ENCODE results near the gene RAET1E. TPM values are rescaled to one million over a fixed set of nuclear protein-coding genes. Genes with fewer than 3 reads are reported as not detected.
A peak's percentile ranks its signal among the peaks of the same experiment; 100 is the strongest.
"Not testable (repeated sequence)": the region's sequence is repeated elsewhere in the genome, so short reads cannot be mapped to it uniquely, and the experiment has no call there.

The RAET1E gene
- total RNA-seq, 1 donor, result 0.63 TPM

DNA sequence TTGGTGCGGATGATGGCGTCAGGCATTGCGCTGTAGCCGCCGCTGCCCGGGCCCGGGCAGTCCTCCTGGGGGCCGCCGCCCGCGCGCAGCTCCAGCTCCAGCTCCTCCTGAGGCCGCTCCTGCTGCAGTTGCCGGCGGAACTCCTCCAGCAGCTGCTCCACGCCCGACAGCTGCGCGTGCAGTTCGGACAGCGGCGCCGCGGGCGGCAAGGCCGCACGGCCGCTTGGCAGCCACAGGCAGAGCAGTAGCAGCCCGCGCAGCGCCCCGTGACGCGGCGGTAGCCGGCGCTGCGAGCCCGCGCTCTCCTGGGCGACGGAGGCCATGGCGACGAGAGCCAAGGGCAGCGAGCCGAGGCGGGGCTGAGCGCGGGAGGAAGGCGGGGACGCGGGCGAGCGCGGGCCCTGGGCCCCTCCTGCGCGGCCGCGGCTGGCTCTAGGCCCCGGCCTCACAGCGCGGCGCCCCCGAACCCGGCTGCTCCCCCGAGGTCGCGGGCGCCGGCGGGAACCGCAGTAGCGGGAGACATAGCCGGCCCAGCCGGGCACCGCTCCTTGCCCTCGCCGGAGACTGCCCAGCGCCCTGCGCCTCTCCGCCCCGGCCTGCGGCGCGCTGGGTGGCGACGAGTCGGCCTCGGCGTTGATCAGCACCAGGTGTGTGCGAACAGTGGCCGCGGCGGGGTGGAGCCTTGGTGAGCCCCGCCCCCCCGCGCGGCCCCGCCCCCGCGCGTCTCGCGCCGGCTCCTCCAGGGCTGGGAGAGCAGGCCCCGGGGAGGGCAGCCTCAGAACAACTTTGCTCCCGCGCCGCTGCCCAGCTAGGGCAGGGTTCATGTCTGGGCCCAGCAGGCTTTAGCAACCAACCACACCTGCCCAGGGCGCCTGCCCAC, 34.0 kb downstream of the RAET1E start, which contains the start of gene LRP11:
LRP11 (minus strand) TSS at position 662 of the 880 bp plus-strand sequence; CDS start at position 323, 339 bp downstream.
- DNase-seq (ENCODE audit: low read depth), result peak; percentile 66
- TF ChIP-seq, protein P1, sequence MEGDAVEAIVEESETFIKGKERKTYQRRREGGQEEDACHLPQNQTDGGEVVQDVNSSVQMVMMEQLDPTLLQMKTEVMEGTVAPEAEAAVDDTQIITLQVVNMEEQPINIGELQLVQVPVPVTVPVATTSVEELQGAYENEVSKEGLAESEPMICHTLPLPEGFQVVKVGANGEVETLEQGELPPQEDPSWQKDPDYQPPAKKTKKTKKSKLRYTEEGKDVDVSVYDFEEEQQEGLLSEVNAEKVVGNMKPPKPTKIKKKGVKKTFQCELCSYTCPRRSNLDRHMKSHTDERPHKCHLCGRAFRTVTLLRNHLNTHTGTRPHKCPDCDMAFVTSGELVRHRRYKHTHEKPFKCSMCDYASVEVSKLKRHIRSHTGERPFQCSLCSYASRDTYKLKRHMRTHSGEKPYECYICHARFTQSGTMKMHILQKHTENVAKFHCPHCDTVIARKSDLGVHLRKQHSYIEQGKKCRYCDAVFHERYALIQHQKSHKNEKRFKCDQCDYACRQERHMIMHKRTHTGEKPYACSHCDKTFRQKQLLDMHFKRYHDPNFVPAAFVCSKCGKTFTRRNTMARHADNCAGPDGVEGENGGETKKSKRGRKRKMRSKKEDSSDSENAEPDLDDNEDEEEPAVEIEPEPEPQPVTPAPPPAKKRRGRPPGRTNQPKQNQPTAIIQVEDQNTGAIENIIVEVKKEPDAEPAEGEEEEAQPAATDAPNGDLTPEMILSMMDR (IDR thresholded peaks at IDR 0.05; ENCODE audit: insufficient read depth, low read length), result no peak

DNA sequence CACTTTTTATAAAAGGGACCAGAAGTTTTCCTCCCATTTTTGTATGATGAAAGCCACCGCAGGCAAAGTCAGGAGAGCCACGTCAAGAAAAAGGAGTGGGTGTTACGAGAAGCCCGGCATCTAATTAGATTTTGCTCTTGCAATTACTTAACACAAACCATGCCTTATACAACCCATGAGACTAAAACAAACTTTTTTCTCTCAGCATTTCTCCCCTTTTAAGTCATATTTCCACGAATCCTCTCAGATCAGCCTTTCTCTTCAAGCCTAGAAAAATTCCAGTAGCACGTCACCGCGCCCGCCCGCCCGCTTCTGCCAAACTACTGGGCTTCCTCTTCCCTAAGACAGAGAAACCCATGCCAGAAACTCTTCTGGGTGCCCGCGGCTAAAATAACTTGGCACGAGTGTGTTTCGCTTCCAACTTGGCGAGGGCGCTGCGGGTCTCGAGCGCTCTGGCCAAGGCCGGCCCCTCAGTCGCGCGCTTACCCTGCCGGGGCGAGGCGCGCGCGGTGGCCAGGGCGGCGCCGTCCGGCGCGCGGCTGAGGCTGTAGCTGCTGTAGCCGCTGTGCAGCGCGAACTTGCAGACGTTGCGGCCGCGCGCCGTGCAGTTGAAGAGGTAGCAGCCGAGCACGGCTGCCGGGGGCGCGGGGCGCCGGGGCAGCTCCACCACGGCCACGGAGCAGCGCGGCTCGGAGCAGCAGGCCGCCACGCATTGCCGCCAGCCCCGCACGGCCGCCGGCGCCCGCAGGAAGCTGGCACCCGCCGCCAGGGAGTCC, 34.8 kb downstream of the RAET1E start:
- DNase-seq (ENCODE audit: low read depth), result peak; percentile 73
- TF ChIP-seq, protein P1 (IDR thresholded peaks at IDR 0.05; ENCODE audit: insufficient read depth, low read length), result no peak
- peak overlapping the region; percentile 73 for H3K4me3 ChIP-seq (ENCODE audit: low read depth, low read length)

More for the DNA sequence above, 34.0 kb downstream of the RAET1E start, which contains the start of gene LRP11:
- peak within 1 kb of the TSS; percentile 73 for H3K4me3 ChIP-seq (ENCODE audit: low read depth, low read length)

DNA sequence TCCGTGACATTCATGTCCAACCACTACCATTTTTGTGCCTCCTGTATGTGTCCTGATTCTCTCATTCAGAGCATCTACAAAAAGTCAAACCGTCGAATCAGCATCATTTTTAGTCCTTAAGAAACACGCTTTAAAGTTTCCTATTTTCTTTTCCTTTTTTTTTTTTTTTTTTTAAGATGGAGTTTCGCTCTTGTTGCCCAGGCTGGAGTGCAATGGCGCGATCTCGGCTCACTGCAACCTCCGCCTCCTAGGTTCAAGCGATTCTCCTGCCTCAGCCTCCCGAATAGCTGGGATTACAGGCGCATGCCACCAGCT, 35.5 kb downstream of the RAET1E start:
- not testable (repeated sequence) for DNase-seq (ENCODE audit: low read depth)

DNA sequence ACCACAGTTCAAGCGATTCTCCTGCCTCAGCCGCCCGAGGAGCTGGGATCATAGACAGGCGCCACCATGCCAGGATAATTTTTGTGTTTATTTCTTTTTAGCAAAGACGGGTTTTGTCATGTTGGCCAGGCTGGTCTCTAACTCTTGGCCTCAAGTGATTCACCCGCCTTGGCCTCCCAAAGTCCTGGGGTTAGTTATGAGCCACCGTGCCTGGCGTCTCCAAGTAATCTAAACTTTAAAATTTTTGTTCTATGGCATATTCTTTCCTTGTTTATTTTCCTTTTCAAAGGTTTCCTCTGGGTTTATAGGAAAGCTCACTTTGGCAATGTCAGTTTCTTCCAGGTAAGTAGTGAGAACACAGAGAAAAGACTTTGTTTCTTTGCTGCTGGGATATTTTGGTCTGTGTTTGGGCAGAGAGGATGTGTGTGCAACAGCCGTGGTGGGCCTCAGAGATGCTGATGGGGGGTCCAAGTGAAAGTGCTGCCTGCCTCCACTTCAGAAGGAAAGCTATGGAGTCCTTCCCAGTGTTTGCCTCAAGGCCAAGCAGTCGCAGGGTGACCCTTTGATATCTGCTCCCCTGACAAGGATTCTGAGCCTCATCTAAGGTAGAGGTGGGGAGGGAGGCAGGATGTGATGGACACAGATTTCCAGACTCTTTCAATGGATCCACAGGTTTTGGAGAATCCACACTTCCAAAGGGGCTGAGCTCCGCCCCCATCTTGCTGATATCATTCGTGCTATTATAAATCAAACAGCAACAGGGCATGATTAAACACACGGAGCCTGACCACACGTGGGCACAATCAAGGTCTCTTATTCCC, 36.1 kb downstream of the RAET1E start:
- H3K4me3 ChIP-seq (ENCODE audit: low read depth, low read length), result peak overlapping the region; percentile 35

More for the DNA sequence above, 35.5 kb downstream of the RAET1E start:
- peak overlapping the region; percentile 73 for H3K4me3 ChIP-seq (ENCODE audit: low read depth, low read length)

DNA sequence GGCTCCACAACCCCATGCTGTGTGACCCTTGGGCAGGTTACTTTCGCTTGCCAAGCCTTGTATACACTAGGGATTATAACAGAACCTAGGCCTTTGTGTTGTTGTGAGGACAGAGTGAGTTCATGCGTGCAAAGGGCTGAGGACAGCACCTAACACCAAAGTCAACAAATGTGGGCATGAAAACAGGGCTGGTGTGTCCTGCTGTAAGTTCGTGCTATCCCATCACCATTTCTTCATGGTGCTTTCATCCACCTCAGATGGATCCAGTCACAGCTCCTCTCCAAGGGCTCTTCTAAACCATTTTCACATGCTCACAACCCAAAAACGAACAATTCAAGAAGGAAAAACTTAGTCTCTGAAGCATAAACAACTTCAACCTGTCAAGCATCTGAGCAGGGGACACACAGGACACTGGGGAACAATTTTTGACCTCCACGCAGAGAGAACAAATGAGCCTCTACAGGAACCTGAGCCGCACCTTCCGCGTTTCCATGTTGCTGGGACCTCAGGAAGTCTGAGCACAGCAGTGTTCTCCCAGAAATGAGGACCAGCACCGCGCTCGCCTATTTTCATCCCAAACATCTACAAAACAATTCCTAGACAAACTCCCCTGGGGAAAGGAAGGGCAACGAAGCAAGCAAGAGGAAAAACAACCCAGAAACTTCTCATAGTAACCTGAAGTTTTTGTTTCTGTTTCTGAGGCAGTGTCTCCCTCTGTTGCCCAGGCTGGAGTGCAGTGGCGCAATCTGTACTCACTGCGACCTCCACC, 36.9 kb downstream of the RAET1E start:
- H3K4me3 ChIP-seq (ENCODE audit: low read depth, low read length), result no peak overlapping the region

More for the DNA sequence above, 36.1 kb downstream of the RAET1E start:
- no peak for DNase-seq (ENCODE audit: low read depth)
- TF ChIP-seq, protein P1 (IDR thresholded peaks at IDR 0.05; ENCODE audit: insufficient read depth, low read length), result no peak

DNA sequence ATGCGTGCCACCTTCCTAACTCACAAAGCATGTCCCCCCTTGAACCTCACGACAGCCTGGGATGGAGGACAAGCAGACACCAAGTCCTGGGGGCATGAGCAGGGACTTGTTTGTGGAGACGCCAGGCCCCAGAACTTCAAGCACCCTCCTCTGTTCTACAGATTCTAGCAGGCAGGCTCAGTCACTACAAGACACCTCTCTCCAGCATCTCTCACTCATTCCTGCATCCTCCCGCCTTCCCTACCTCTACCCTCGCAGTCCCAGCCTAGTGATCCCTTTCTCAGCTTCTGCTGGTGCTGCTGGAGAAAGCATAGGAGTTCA, 37.4 kb downstream of the RAET1E start:
- TF ChIP-seq, protein P1 (IDR thresholded peaks at IDR 0.05; ENCODE audit: insufficient read depth, low read length), result no peak
- no peak for DNase-seq (ENCODE audit: low read depth)

More for the DNA sequence above, 36.9 kb downstream of the RAET1E start:
- no peak for DNase-seq (ENCODE audit: low read depth)
- TF ChIP-seq, protein P1 (IDR thresholded peaks at IDR 0.05; ENCODE audit: insufficient read depth, low read length), result no peak

More for the DNA sequence above, 37.4 kb downstream of the RAET1E start:
- H3K4me3 ChIP-seq (ENCODE audit: low read depth, low read length), result no peak overlapping the region

Data from fibroblast of the aortic adventitia (primary cell).